ENCODE measurements around the gene ARMH3.

Gene ARMH3

DNA sequence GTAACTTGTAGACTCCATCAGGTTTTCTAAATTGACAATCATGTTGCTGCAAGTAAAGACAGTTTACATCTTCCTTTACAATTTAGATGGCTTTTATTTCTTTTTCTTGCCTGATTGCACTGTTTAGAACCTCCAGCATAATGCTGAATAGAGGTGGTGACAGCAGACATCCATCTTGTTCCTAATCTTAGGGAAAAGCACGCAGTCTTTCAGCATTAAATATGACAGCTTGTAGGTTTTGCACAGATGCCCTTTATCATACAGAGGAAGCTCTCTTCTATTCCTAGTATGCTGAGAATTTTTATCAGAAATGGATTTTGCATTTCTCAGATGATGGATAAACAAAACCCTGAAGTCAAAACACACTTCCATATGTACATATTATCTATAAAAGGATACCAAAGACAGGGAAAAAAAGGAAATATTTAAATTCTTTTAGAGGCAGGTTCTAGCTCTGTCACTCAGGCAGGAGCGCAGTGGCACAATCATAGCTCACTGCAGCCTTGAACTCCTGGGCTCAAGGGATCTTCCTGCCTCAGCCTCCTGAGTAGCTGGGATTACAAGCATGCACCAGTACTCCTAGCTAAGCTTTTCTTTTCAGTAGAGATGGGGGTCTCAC is 143.3 kb downstream of the ARMH3 start:
- TF ChIP-seq, protein P1, sequence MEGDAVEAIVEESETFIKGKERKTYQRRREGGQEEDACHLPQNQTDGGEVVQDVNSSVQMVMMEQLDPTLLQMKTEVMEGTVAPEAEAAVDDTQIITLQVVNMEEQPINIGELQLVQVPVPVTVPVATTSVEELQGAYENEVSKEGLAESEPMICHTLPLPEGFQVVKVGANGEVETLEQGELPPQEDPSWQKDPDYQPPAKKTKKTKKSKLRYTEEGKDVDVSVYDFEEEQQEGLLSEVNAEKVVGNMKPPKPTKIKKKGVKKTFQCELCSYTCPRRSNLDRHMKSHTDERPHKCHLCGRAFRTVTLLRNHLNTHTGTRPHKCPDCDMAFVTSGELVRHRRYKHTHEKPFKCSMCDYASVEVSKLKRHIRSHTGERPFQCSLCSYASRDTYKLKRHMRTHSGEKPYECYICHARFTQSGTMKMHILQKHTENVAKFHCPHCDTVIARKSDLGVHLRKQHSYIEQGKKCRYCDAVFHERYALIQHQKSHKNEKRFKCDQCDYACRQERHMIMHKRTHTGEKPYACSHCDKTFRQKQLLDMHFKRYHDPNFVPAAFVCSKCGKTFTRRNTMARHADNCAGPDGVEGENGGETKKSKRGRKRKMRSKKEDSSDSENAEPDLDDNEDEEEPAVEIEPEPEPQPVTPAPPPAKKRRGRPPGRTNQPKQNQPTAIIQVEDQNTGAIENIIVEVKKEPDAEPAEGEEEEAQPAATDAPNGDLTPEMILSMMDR (IDR thresholded peaks at IDR 0.05; ENCODE audit: low read length, missing control alignments): no peak
- H3K4me3 ChIP-seq (replicated peaks; ENCODE audit: low read depth, low read length): no peak overlapping the region
- DNase-seq (ENCODE audit: low read depth): no peak

DNA sequence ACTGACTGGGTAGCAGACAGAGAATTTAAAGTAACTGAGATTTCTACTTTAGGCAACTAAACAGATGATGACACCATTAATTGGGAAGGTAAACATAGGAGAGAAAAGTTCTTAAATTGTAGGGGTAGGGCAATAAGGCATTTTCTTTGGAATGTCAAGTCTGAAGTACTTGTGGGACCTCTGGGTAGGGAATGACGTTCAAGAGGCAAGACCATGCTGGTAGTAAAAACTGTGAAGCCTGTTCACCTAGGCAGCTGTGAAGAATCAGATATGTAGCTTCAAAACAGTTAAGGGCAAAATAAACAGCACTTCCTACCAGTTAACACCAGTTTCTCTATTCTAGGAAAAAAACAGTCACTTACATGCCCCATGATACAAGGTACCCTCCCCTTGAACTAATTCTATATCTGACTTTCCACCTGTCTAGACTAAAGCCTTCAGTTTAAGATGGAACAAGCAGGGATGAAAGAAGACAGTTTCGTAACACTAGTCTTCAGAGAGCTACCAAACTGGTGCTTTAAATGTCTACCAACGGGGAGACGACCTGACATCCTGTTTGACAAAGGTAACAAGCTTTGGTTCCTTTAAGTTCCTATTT is 149.3 kb downstream of the ARMH3 start:
- DNase-seq (ENCODE audit: low read depth): no peak
- no peak overlapping the region for H3K4me3 ChIP-seq (replicated peaks; ENCODE audit: low read depth, low read length)
- TF ChIP-seq, protein P1 (IDR thresholded peaks at IDR 0.05; ENCODE audit: low read length, missing control alignments): no peak

DNA sequence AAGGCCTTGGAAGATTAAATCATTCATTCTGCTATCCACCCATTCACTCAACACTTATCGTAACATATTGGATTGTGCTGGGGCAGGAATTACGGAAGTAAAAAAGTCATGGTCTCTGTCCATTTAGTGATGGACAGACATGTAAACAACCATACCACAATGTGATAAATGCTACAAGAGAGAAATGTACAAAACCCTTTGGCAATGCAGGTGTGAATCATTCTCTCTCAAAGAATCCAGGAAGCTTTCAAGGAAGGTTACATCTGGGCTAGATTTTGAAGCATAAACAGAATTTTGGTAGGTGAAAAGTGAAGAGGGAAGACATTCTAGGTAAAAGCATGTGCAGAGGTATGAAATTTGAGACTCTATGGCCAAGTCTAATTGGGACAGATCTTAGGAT is 150.7 kb downstream of the ARMH3 start:
- H3K4me3 ChIP-seq (replicated peaks; ENCODE audit: low read depth, low read length): no peak overlapping the region
- TF ChIP-seq, protein P1 (IDR thresholded peaks at IDR 0.05; ENCODE audit: low read length, missing control alignments): no peak
- no peak for DNase-seq (ENCODE audit: low read depth)

DNA sequence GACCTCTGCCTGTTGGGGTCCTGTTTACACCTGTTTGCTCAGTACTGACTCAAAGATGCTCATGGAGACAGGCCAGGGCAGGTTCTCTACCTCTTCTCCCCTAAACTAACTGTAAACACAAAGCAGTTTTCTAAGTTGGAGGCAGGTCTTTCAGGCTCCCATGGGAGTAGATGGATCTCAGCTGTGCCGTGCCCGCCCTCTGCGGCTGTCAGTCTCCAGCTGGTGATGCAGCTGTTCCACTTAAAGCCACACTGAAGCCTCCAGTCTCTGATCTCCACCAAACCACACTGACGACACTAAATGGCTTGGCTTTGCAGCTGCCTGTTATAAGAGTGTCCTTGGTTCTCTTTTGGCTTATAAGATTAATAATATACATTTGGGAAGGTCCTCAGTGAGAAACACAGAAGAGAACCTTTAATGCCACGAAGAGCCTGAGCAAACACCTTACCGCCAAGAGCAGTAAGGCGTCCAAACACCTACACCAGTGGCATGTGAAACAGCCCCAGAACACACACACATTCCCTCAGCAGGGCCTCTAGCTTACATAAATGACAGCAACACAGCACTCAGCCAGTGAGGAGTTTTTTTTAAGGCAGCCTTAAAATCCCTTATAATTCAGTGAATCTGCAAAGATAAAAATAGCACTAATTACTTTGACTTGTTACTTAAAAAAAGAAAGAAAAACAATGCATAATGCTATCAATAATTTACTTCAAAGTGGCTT is 152.0 kb downstream of the ARMH3 start:
- TF ChIP-seq, protein P1 (IDR thresholded peaks at IDR 0.05; ENCODE audit: low read length, missing control alignments): no peak
- DNase-seq (ENCODE audit: low read depth): no peak
- H3K4me3 ChIP-seq (replicated peaks; ENCODE audit: low read depth, low read length): no peak overlapping the region

DNA sequence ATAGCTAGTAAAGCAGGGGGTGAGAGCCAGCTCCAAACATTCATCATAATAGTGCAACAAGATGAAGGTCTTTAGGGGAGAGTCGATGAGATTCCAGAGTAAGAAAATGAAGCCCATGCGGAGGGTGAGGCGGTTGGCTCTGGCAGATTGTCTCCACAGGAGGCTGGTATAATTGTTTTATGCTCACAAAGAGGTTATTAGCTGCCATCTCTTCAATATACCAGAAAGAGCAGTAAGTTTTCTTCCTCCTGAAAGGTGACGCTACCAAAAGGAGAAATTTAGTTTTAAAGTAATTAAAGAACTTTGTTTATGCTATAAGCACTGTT is 153.2 kb downstream of the ARMH3 start:
- DNase-seq (ENCODE audit: low read depth): no peak
- no peak overlapping the region for H3K4me3 ChIP-seq (replicated peaks; ENCODE audit: low read depth, low read length)
- TF ChIP-seq, protein P1 (IDR thresholded peaks at IDR 0.05; ENCODE audit: low read length, missing control alignments): no peak

DNA sequence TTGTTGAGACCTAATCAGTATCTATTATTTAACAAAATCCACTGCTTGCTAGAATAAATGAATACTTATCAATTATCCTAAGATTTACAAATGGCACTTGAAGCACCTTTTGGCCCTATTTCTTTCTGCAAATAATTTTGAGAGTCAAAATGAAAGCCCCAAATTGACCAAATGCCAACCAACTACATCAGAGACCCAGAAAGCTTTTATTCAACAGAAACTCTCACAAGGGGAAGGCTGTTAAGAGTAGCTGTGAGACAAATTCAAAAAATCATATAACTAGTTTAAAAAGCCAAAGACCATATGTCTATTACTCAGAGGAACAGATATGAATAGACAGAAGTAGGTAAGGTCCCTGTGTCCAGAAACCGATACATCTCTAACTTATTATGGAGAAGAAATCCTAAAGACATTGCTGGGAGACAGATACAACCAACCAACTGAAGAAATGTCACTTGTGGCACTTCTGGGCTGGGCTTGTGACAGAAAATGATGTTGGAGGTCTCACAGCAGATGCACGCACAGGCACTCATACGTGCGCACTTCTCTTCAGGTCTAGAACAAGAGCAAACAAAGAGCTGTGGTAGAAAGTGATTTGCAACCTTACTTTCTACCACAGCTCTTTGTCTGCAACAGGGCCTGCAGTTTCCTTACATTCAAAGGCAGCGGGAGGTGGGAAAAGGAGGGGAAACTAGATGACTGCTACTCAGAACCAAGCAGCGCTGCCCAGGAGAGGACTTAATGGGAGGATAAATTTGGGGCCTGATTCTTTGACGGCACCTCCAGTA is 153.7 kb downstream of the ARMH3 start:
- TF ChIP-seq, protein P1 (IDR thresholded peaks at IDR 0.05; ENCODE audit: low read length, missing control alignments): no peak
- no peak for DNase-seq (ENCODE audit: low read depth)
- H3K4me3 ChIP-seq (replicated peaks; ENCODE audit: low read depth, low read length): no peak overlapping the region
